H9 (cell line): ENCODE results near the gene ANTKMT. TPM values are rescaled to one million over a fixed set of nuclear protein-coding genes. Genes with fewer than 3 reads are reported as not detected.
A peak's percentile ranks its signal among the peaks of the same experiment; 100 is the strongest.

Experiments used
- DNase-seq: peaks from one replicate; pipeline ENCODE4 v3.0.0-alpha.2; 2017
- H2AFZ ChIP-seq: one replicate; pipeline ENCODE4 v1.6.1; 2013; ENCODE audit warnings: mild to moderate bottlenecking, low read length, control low read depth, moderate library complexity
- H2AK5ac ChIP-seq: 2 replicates; pipeline ENCODE4 v1.6.1; 2013; ENCODE audit warnings: low read length, control low read depth, mixed read lengths; ENCODE audit not compliant: insufficient read length
- H2BK120ac ChIP-seq: one replicate; pipeline ENCODE4 v1.6.1; 2013; ENCODE audit warnings: low read depth, mild to moderate bottlenecking, low read length, control low read depth, inconsistent platforms; ENCODE audit not compliant: poor library complexity, severe bottlenecking
- H2BK12ac ChIP-seq: 2 replicates; pipeline ENCODE4 v1.6.1; 2013; ENCODE audit warnings: low read length, control low read depth, mixed read lengths, low read depth; ENCODE audit not compliant: insufficient read length
- H2BK15ac ChIP-seq: 2 replicates; pipeline ENCODE4 v1.6.1; 2013; ENCODE audit warnings: low read depth, low read length, control low read depth
- H2BK20ac ChIP-seq: one replicate; pipeline ENCODE4 v1.6.1; 2013; ENCODE audit warnings: low read depth, mild to moderate bottlenecking, low read length, control low read depth, inconsistent platforms; ENCODE audit not compliant: poor library complexity, severe bottlenecking
- H2BK5ac ChIP-seq: 2 replicates; pipeline ENCODE4 v1.6.1; 2013; ENCODE audit warnings: low read length, control low read depth, mixed read lengths; ENCODE audit not compliant: insufficient read length
- H3K14ac ChIP-seq: 2 replicates; pipeline ENCODE4 v1.6.1; 2013; ENCODE audit warnings: low read length, control low read depth; ENCODE audit not compliant: insufficient read depth
- H3K18ac ChIP-seq: 2 replicates; pipeline ENCODE4 v1.6.1; 2013; ENCODE audit warnings: low read depth, mild to moderate bottlenecking, mixed read lengths, low read length, control low read depth; ENCODE audit not compliant: insufficient read length
- H3K23ac ChIP-seq: 2 replicates; pipeline ENCODE4 v1.6.1; 2013; ENCODE audit warnings: low read length, control low read depth, mixed read lengths, low read depth; ENCODE audit not compliant: insufficient read length
- H3K23me2 ChIP-seq: 2 replicates; pipeline ENCODE4 v1.6.1; 2013; ENCODE audit warnings: low read depth, mild to moderate bottlenecking, mixed read lengths, low read length, control low read depth; ENCODE audit not compliant: insufficient read length, poor library complexity, severe bottlenecking
- H3K27ac ChIP-seq: 2 replicates; pipeline ENCODE4 v1.5.1; 2013; ENCODE audit warnings: low read length, control low read depth, mixed read lengths, low read depth; ENCODE audit not compliant: insufficient read length
- H3K27me3 ChIP-seq: 2 replicates; pipeline ENCODE4 v1.6.1; 2013; ENCODE audit warnings: low read length, control low read depth, inconsistent platforms; ENCODE audit not compliant: insufficient read depth
- H3K4ac ChIP-seq: 2 replicates; pipeline ENCODE4 v1.6.1; 2013; ENCODE audit warnings: low read depth, mild to moderate bottlenecking, control low read depth, inconsistent platforms, low read length, moderate library complexity
- H3K4me1 ChIP-seq: 2 replicates; pipeline ENCODE4 v1.6.1; 2013; ENCODE audit warnings: low read length, control low read depth, inconsistent platforms; ENCODE audit not compliant: insufficient read depth
- H3K4me2 ChIP-seq: 2 replicates; pipeline ENCODE4 v1.6.1; 2013; ENCODE audit warnings: low read length, control low read depth, mixed read lengths; ENCODE audit not compliant: insufficient read length, insufficient read depth
- H3K56ac ChIP-seq: 2 replicates; pipeline ENCODE4 v1.6.1; 2013; ENCODE audit warnings: low read depth, mild to moderate bottlenecking, mixed read lengths, low read length, control low read depth; ENCODE audit not compliant: insufficient read length
- H3K79me1 ChIP-seq: 2 replicates; pipeline ENCODE4 v1.6.1; 2013; ENCODE audit warnings: low read depth, mild to moderate bottlenecking, moderate library complexity, low read length, control low read depth, inconsistent platforms; ENCODE audit not compliant: insufficient read depth, poor library complexity, severe bottlenecking
- H3K79me2 ChIP-seq: 2 replicates; pipeline ENCODE4 v1.6.1; 2013; ENCODE audit warnings: low read length, control low read depth, inconsistent platforms; ENCODE audit not compliant: insufficient read depth
- H3K9ac ChIP-seq: 2 replicates; pipeline ENCODE4 v1.6.1; 2013; ENCODE audit warnings: low read length, control low read depth, mixed read lengths; ENCODE audit not compliant: insufficient read length; ENCODE audit errors: extremely low read depth
- H3K9me3 ChIP-seq: one replicate; pipeline ENCODE4 v1.6.1; 2013; ENCODE audit warnings: low read depth, low read length, inconsistent platforms; ENCODE audit not compliant: control insufficient read depth
- H3T11ph ChIP-seq: one replicate; pipeline ENCODE4 v1.6.1; 2013; ENCODE audit warnings: mild to moderate bottlenecking, low read length, control low read depth, inconsistent platforms
- H4K20me1 ChIP-seq: one replicate; pipeline ENCODE4 v1.6.1; 2013; ENCODE audit not compliant: control insufficient read depth, insufficient read length, insufficient read depth
- H4K5ac ChIP-seq: 2 replicates; pipeline ENCODE4 v1.6.1; 2013; ENCODE audit warnings: low read depth, mild to moderate bottlenecking, mixed read lengths, low read length, control low read depth; ENCODE audit not compliant: insufficient read length
- H4K8ac ChIP-seq: replicated peaks from 2 replicates; pipeline ENCODE4 v1.6.1; 2013; ENCODE audit warnings: low read length, control low read depth, mixed read lengths, low read depth; ENCODE audit not compliant: insufficient read length
- H4K91ac ChIP-seq: 2 replicates; pipeline ENCODE4 v1.6.1; 2013; ENCODE audit warnings: low read depth, mild to moderate bottlenecking, moderate library complexity, mixed read lengths, low read length, control low read depth; ENCODE audit not compliant: insufficient read length
- H3K27ac Mint-ChIP-seq, 3 experiments: 2 replicates in 2 of 3; 3 replicates in 1 of 3; pipeline ENCODE4 v1.8.0; 2020 to 2021; ENCODE audit warnings: mixed read lengths in 3 of 3, mild to moderate bottlenecking in 1 of 3, moderate library complexity in 1 of 3
- H3K27me3 Mint-ChIP-seq: 2 replicates; pipeline ENCODE4 v1.8.0; 2021; ENCODE audit warnings: low read depth, mild to moderate bottlenecking, moderate library complexity, mixed read lengths
- H3K36me3 Mint-ChIP-seq, 3 experiments: 2 replicates in 2 of 3; 3 replicates in 1 of 3; pipeline ENCODE4 v1.8.0; 2020 to 2021; ENCODE audit warnings: low read depth in 3 of 3, mixed read lengths in 3 of 3; ENCODE audit not compliant: insufficient read depth in 1 of 3
- H3K4me1 Mint-ChIP-seq, 2 experiments: 2 replicates each; pipeline ENCODE4 v1.8.0; 2020; ENCODE audit warnings: mixed read lengths in 2 of 2
- H3K4me3 Mint-ChIP-seq, 2 experiments: 2 replicates in 1 of 2; 3 replicates in 1 of 2; pipeline ENCODE4 v1.8.0; 2020 to 2021; ENCODE audit warnings: mild to moderate bottlenecking in 2 of 2, mixed read lengths in 2 of 2, moderate library complexity in 1 of 2
- H3K9me3 Mint-ChIP-seq, 2 experiments: 2 replicates in 1 of 2; 3 replicates in 1 of 2; pipeline ENCODE4 v1.8.0; 2020; ENCODE audit warnings: mild to moderate bottlenecking in 2 of 2, mixed read lengths in 2 of 2, moderate library complexity in 1 of 2
- CTCF ChIP-seq: fragments of 200-600 bp; sonication (generic); conservative IDR thresholded peaks from 3 replicates; pipeline ENCODE4 v1.8.0; 2021; ENCODE audit warnings: antibody characterized with exemption, mild to moderate bottlenecking
- WGBS: extraction: QIAGEN DNeasy Blood & Tissue Kit; methylation state at CpG from one replicate; pipeline ENCODE4 v1.1.7; 2013; ENCODE audit warnings: missing lambda C conversion rate, low lambda C conversion rate, mixed read lengths; ENCODE audit not compliant: insufficient read length; ENCODE audit errors: extremely low coverage; 5-methylcytosine and 5-hydroxymethylcytosine counted together
- total RNA-seq: library from RNA; stranded (reverse); gene quantifications from 2 replicates; pipeline ENCODE4 v1.2.1, GENCODE V29; 2021

Gene ANTKMT
- total RNA-seq, 1 experiment from 2014 or later: 31.5 TPM

DNA sequence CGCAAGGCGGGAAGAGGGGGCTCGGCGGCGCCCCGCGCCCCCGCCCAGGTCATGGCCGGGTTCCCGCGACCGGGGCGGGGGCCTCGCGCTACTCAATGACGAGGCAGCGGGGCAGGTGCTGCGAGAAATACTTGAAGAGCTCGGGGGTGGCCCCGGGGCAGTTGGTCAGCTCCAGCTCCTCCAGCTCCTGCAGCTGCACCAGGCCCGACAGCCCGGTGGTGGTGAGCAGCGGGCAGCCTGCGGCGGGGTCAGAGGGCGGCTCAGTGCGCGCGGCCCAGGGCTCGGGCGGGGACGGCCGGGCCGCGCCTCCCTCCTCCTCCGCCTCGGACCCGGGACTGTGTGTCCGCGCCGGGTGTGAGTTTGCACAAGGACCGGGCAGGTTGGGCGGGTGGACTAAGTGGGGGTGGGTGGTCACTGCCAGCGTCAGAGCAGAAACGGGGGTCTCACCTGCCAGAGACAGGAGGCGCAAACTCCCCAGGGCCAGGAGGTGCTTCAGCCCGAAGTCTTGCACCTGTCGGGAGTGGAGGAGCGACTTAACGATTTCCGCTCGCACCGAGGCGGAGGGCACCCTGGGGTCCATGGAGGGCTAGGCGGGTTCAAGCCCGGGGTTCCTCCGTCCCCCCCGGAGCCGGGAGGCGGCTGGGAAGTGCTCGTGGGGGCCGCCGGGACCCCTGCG lies 26.6 kb upstream of the ANTKMT start:
- Histone ChIP-seq H3K4me2 (peak overlapping the region; percentile 56), H2BK120ac (no peak overlapping the region), H3K27ac (no peak overlapping the region), H3K14ac (no peak overlapping the region; the same call in 1 of the 2 replicates), H2BK20ac (no peak overlapping the region), H2BK5ac (no peak overlapping the region), H3K23ac (no peak overlapping the region), H3K56ac (no peak overlapping the region), H3K4ac (no peak overlapping the region), H3K79me1 (no peaks in the 10 kb centered on the region), H3K23me2 (peaks cover 26% of the 10 kb centered on the region), H3K27me3 (peaks cover 14% of the 10 kb centered on the region), H3K9me3 (no peaks in the 10 kb centered on the region), H2BK12ac (no peak overlapping the region), H4K20me1 (no peaks in the 10 kb centered on the region), H3K18ac (no peak overlapping the region), H3K4me1 (no peaks in the 10 kb centered on the region), H2AK5ac (no peak overlapping the region), H4K91ac (no peak overlapping the region), H4K5ac (no peak overlapping the region), H3K79me2 (no peaks in the 10 kb centered on the region), H2BK15ac (no peak overlapping the region), H2AFZ (no peak overlapping the region), H3K9ac (no peak overlapping the region), H3T11ph (no peak overlapping the region), H4K8ac (no peak overlapping the region)
- Mint-ChIP-seq H3K4me3 (peak overlapping the region; percentile 59 to 85), H3K9me3 (no peaks in the 10 kb centered on the region; a peak in 1 of 5 replicates), H3K36me3 (no peaks in the 10 kb centered on the region), H3K27ac (no peak overlapping the region), H3K4me1 (peaks cover 0 to 15% of the 10 kb centered on the region in 2 experiments; a peak in 3 of 4 replicates), H3K27me3 (peaks cover 81% of the 10 kb centered on the region)
- DNase-seq: peak; percentile 55
- no peak for TF ChIP-seq CTCF
- no CpG with 5 or more reads among the region's 64 CpGs for WGBS
